GM18868 (cell line): Measurements from ENCODE around the gene SLX9.
"Not testable (repeated sequence)": the region's sequence is repeated elsewhere in the genome, so short reads cannot be mapped to it uniquely, and the experiment has no call there.

Experiments
- ATAC-seq: cut with Tn5 transposase; IDR thresholded peaks from one replicate; pipeline ENCODE4 v1.9.1; 2021; ENCODE audit warnings: mild to moderate bottlenecking, moderate library complexity; ENCODE audit not compliant: unreplicated experiment

SLX9 gene

DNA sequence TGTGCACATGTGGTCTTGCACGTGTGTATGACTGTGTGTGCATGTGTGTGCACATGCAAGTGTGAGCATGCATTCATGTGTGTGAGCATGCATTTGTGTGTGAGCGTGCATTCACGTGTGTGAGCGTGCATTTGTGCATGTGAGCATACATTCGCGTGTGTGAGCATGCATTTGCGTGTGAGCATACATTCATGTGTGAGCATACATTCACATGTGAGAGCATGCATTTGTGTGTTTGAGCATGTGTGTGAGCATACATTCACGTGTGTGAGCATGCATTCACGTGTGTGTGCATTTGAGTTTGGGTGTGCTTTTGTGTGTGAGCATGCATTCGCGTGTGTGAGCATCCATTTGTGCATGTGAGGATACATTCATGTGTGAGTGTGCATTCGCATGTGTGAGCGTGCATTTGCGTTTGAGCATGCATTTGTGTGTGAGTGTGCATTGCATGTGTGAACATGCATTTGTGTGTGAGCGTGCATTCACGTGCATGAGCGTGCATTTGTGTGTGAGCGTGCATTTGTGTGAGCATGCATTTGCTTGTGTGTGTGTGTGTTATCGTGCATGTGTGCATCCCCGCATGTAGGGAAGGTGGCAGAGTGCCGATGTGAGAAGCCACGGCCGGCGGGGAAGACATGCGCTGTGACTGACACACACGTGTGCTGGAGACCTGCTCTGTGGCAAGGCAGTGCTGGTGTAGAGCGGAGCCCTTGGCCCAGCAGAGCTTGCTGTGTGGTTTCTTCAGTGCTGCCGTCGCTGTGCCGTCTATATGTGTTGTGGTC is 37.4 kb upstream of the SLX9 start:
- ATAC-seq, result no peak

DNA sequence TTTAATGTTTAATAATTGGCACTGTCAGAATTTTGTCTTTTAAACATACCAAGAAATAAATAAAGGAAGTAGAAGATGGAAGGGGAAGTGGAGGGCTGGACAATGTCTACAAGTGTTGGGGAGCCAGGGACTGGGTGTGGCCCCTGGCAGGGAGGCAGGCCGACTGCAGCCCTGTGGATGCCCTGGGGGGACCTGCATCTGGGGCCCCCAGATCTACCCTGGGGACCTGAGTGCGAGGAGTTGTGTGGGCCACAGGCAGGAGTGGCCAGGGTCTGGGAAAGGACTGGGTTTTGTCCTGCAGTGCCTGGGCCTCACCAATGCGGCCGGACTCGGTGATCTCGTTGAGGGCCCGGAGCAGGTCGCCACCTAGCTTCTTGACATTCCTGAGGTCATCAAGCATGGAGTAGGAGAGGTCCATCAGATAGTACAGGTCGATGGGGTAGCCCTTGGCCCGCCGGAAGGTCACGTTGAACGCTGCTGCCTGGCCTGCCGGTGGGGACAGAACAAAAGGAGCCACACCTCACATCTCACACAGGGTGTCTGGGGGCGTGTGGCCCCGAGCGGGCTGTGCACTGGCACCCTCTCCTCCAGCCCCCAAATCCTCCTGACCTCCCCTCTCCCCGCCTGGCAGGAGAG is 36.7 kb upstream of the SLX9 start:
- no peak for ATAC-seq

DNA sequence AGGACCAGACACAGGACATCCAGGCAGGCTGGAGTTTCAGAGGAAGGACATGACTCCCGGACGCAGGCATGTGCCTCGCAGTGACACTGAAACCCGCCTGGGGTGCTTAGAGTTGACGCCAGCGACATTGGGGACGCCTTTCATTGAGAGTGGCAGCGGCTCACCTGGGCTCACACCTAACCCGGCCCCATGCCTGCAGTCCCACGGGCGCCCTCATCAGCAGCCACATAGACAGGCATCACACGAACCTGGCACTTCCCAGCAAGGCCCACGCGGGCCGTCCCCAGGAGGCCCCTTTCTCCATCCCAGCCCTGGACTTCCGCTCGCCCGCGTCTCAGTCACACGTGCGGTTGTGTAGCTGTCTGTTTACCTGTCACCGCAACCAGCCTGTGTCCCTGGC is 36.1 kb upstream of the SLX9 start:
- no peak for ATAC-seq

DNA sequence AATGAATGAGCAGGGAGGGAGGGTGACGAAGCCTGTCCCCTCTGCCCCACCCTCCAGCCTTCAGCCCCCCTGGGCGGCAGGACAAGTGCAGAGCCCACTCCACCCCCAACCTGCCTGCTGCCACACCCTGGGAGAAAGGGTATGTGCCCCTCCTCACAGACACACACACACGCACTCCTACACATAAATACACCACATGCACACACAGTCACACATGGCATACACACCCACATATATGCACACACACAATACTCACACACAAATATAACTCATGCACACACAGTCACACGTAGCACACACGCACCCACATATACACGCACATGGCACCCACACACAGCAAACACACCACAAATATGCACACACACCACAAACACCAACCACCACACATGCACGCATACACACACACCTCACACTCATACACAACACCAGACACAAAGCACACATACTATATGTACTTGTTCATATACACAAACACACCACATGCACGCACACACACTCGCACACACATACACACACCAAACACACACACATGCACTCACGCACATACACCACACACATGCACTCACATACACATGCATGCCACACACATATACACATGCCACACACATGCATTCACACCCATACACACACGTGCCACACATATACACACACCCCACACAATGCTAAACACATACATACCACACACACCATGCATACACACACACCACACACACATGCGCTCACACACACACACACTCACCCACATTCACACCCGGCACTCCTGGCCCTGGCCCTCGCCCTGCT is 35.5 kb upstream of the SLX9 start:
- no peak for ATAC-seq

DNA sequence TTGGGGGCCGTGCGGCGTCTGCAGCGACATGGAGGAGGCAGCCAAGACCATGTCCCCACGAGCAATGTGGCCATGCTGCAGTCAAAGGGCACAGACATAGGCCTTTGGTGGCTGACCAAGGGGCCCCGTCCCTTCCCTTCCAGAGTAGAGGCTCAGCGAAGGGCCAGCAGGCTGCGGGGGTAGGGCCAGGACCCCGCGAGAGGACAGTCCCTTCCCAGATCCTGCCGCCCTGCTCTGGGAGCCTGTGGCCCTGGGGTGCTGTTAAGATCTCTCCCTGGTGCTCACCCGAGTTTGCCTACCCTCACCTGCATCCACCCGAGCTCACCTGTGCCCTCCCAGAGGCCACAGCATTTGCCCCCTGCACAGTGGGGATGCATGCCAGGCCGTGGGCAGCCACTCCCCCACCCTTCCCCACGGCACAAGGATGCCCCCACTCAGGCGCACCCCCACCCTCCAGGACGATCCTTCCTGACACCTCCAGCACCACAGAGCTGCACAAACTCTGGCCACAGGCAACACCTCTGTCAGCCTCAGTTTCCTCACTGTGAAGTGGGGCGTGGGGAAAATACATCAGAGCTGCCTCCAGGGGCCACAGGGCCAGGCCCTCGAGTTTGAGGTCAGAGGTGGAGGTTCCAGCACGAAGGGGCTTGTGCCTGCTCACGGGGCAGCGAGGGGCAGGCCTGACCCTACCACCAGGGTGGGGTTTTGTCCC is 34.7 kb upstream of the SLX9 start:
- ATAC-seq, result no peak

GRCh38 chr21:44905728-44906090 is 34.1 kb upstream of the SLX9 start:
- no peak for ATAC-seq

DNA sequence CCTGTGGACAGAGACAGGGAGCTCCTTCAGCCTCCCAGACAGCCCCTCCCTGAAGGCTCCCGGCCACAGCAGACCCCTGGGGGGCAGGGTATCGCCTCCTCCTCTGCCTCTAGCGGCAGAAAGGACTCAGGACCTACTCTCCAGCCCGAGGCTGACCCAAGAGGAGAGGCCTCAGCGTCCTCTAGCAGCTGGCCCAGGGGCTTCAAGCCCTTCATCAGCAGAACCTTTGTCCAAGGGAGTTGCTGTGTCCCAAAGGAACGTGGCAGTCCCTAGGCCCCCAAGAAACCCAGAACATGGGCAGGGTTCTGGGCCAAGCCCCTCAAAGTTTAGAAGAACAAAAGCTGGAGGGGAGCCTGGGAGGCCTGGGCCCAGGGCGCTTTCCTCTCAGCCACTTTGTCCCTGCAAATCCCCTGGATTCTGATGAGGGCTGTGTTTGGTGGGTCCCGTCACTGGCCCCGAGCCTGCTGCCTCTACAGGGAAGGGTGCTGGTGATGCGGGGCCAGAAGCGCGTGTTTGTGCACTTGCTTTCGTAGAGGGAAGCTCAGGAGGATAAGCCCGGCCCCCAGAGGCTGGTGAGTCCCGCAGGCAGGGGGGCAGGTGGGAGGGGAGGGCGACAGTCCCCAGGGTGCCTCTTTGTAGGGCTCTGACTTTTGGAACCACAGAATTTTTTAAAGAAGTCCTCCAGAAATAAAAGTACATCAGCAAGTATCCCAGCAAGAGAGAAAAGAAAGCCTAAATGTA is 32.4 kb upstream of the SLX9 start:
- ATAC-seq, result no peak

GRCh38 chr21:44907966-44908895 is 31.6 kb upstream of the SLX9 start:
- ATAC-seq, result no peak

DNA sequence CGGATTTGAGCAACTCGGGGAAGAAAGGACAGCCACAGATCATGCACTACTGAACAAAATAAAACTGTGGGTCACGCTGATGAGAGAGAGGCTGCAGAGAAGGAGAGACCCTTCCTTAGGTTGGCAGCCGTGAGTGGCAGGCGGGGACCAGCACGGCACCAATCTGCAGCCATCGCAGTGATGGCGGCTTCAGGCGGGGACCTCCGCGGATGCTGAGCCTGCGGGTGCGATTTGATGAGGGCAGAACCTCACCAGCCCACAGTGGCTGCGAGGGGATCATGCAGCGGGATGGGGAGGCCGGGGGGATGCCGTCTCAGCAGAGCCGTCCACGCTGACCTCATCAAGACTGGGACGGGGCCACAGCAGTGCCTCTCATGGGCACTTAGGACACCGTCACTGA is 30.9 kb upstream of the SLX9 start:
- ATAC-seq, result no peak

DNA sequence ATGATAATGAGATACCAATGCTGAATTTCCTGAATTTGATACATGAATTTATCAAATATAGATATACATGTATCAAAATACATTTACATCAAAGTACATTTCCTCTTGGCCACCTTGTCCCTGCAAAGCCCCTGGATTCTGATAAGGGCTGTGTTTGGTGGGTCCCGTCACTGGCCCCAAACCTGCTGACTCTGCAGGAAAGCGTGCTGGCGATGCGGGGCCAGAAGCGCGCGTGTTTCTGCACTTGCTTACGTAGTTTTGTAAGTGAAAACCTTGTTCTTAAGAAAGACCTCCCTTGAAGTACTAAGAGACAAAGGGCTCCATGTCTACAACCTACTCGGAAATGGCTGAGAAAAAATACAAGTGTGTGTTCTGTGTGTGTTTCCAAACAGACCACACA is 30.1 kb upstream of the SLX9 start:
- ATAC-seq, result no peak

DNA sequence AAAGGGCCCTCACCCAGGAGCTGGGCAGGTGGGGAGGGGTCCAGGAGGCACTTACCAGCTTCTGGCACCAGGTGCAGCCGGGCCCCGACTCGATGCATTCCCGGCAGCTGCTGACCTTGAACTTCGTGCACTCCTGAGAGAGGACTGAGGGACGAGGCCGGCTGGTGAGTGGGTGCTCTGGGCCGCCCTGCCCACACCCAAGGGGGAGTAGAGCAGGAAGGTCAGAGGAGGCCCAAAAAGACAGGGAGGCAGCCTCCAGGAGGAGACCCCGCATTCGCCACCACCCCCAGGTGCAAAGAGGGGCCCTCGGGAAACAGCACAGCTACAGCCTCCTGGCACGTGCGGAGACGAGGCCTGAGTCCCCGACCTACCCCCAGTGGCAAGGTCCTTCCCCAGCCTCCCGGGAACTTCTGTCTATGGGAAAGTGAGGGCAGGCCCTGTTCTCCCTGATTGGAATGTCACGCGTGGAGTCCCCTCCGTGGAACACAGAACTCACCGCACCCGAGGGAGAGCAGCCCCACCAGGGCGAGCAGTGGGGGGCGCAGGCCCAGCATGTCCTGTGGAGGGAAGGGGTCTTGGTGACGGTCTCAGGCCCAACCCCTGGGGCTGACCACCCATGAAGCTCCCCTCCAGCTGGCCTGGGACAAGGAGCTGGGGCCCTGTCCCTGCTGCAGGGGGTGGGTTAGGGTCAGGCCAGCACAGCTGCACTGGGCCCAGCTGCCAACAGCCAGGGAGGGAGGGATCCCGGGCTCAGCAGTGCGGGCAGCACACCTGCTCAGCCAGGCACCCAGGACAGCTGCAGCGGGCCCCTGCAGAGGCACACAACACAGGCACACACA is 29.4 kb upstream of the SLX9 start:
- no peak for ATAC-seq

GRCh38 chr21:44911068-44911383 is 28.8 kb upstream of the SLX9 start:
- no peak for ATAC-seq

DNA sequence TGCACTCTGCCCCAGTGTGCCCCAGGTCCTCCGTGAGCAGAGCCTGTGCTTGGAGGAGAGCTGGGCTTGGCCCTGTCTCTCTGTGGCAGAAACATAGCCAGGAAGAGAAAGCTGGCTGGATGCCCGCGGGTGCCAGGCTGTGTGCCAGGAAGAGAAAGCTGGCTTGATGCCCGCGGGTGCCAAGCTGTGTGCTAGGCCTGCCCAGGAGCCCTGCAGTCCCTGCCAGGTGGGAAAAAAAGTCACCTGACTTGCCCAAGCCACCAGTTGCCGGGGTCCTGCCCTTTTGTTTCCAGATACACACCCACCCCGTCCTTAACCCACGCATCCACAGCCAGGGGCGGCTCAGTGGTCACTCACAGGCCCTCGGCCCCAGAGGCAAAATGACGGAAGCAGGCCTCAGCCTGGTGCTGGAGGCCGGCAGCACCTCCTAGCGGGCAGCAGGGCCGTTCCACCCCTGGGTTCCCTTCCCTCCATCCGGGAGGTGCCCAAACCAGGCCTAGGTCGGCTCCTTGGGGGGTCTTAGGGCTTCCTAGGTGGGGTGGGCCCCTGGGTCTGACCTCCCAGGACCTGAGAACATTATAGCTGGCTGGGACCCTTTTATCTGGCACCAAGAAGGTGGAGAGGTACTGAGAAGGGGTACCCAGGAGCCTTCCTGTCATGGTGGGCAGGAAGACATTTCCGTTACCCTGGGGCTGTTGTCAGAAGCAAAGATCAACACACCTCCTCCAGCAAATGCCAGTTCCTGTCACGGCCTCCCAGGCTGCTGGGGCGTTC is 28.3 kb upstream of the SLX9 start:
- ATAC-seq, result peak; percentile 58

DNA sequence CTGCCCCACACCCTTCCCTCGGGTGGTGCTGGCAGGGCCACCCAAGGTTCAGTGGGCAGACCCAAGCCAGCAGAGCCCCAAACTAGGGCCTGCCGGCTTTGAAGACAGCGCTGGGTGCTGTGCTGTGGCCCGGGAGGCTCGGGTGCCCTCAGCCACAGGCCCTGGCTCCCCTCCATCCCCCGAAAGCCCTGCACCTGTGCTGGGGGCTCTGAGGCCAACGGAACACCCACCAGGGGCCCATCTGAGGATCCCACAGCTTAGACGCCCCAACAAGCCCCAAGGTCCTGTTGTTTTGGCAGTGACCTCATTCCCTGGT is 27.7 kb upstream of the SLX9 start:
- ATAC-seq, result no peak

DNA sequence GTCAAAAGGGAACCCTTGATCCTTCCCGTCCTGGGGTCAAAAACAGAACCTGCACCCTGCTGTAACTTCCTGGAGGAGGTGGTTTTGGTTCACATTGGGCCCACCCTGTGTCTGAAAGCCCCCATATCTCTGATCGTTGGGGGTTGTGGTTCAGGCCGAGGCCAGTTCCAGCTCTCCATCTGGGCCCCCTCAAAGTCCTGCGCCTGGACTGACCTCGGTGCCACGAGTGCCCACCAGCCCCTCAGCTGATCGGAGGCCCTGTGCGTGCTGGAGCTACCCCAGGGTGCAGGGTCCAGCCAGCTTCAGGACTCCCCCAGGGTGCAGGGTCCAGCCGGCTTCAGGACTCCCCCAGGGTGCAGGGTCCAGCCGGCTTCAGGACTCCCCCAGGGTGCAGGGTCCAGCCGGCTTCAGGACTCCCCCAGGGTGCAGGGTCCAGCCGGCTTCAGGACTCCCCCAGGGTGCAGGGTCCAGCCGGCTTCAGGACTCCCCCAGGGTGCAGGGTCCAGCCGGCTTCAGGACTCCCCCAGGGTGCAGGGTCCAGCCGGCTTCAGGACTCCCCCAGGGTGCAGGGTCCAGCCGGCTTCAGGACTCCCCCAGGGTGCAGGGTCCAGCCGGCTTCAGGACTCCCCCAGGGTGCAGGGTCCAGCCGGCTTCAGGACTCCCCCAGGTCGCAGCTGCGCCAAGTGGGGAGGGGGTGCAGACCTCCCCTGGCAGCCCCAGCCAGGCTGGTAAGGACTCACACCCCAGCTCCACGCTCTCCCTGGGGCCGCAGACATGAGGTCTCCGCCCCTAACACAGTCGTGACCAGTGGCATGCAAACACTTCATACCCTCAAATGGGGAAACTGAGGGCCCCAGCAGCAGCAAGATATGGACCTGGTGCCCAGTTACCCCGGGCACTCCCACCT is 27.1 kb upstream of the SLX9 start:
- ATAC-seq, result not testable (repeated sequence)

GRCh38 chr21:44913425-44914175 is 26.2 kb upstream of the SLX9 start:
- no peak for ATAC-seq
